ENCODE measurements around the gene HSF5.

DNA sequence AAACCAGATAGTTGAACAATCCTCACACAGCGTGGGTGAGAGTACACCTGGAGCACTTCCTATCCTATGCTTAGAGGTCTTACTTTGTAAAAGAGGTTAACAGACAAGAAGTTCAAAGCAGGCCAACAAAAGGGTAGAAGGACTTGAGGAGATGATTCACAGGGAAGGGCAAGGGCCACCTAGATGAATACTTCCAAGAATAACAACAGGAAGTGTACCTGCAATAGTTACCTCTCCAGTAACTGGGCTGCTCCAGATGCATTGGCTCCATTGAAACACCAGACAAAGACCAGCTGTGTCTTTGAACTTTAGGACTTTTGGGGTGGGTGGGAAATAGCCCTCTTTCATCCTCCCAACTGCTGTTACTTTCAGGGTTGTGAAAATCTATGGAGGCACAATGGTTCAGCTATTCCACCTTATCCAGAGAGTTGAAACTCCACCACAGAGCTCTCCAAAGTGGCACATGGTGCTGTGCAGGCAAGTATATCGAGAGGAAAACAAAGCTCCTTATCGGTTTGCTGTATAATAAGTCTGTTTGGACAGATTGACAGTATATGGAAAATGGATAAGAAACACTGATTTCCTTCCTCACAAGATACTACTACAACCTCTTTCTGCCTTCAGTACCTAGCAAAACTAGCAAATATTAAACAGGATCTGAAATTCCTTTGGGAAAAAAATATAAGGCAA, 93.5 kb downstream of the HSF5 start:
- TF ChIP-seq POLR2AphosphoS5 (IDR thresholded peaks at IDR 0.05) (no peak), CTCF (IDR thresholded peaks at IDR 0.05 in 8 of 11, conservative IDR thresholded peaks at IDR 0.05 in 3 of 11) (no peak)

All from spleen (tissue), 7 donors.